Ovary (tissue), 9 donors: Measurements from ENCODE around the gene GAS6. TPM values are rescaled to one million over a fixed set of nuclear protein-coding genes. Genes with fewer than 3 reads are reported as not detected.

Source experiments
- DNase-seq, 5 donors: peaks; one replicate each; pipeline ENCODE4 v3.0.0-alpha.2; 2019 to 2020
- H3K27ac ChIP-seq, 2 donors: fragments of 200-600 bp; one replicate each; pipeline versions ENCODE4 v1.5.1 to v1.8.0; 2019 to 2022
- H3K27me3 ChIP-seq: fragments of 200-600 bp; one replicate; pipeline ENCODE4 v1.8.0; 2022
- H3K36me3 ChIP-seq: fragments of 200-600 bp; sonication (generic); one replicate; pipeline ENCODE4 v1.5.1; 2019
- H3K4me1 ChIP-seq: one replicate; pipeline ENCODE4 v1.8.1; 2013; ENCODE audit warnings: mild to moderate bottlenecking, moderate library complexity; ENCODE audit not compliant: insufficient read depth
- H3K4me3 ChIP-seq: fragments of 200-600 bp; sonication (generic); one replicate; pipeline ENCODE4 v1.5.1; 2017
- H3K9me3 ChIP-seq, 2 donors: fragments of 200-600 bp in 1 of 2; sonication (generic) in 1 of 2; one replicate each; pipeline versions ENCODE4 v1.5.1 to v1.8.1; 2013 to 2019; ENCODE audit warnings: mild to moderate bottlenecking in 1 of 2, moderate library complexity in 1 of 2
- EP300 ChIP-seq: sonication (generic); formaldehyde crosslinking; IDR thresholded peaks from one replicate; pipeline ENCODE4 v1.6.1; 2017; ENCODE audit warnings: antibody characterized with exemption
- POLR2A ChIP-seq: fragments of 450-650 bp; IDR thresholded peaks from one replicate; pipeline ENCODE4 v1.6.1; 2017; ENCODE audit warnings: antibody characterized with exemption, mild to moderate bottlenecking, moderate library complexity
- WGBS, 3 donors: extraction: QIAGEN DNeasy Blood & Tissue Kit in 1 of 3; methylation state at CpG; one replicate each; pipeline versions ENCODE4 v1.1.5 to v1.1.7; 2013 to 2017; 5-methylcytosine and 5-hydroxymethylcytosine counted together
- intact Hi-C, 4 donors: fragments of 100-400 bp; cut with DNase I; formaldehyde crosslinking; loops; one replicate each; pipeline versions ENCODE4 v1.11.0 to v1.15.1; 2022 to 2023
- polyA plus RNA-seq, 2 donors: library from polyadenylated mRNA; stranded (reverse); fragments of 200-250 nt in 1 of 2; fragments of 350-450 nt in 1 of 2; fragmentation: Illumina TruSeq in 1 of 2; extraction: RNeasy Lipid Tissue Mini Kit (QIAGEN cat#74804) in 1 of 2; gene quantifications; one replicate each; pipeline ENCODE4 v1.2.3, GENCODE V29; 2013 to 2014
- total RNA-seq, 7 donors: library from RNA; depleted of rRNA in 2 of 7; stranded (reverse); fragments of >200 nt in 2 of 7; fragmentation: NEBNext Ultra II Directional in 3 of 7; extraction: Animal tissue kit (Norgen Biotek cat#: 25700) in 3 of 7; gene quantifications; one replicate each; pipeline versions ENCODE4 v1.1.0 to v1.2.4, GENCODE V29; 2016 to 2023
- TF ChIP-seq, protein P1 (sequence below), 3 donors: fragments of 450-650 bp in 2 of 3; fragments of 200-600 bp in 1 of 3; IDR thresholded peaks; one replicate each; pipeline versions ENCODE4 v1.5.1 to v1.8.0; 2016 to 2022; ENCODE audit warnings: antibody characterized with exemption in 3 of 3, mild to moderate bottlenecking in 1 of 3
- donor health status: DM: no; HTN: no; CAD: no; lungs with moderate emphysema.
- donor health status: DM: no; HTN: no; CAD: no.
- donor health status: Bipolar disorder and iron deficiency.
- donor health status: DM: yes; HTN: yes; CAD: no.
- donor health status: DM: no; HTN: no; CAD: no.
- donor health status: DM: yes; HTN: yes; CAD: no.

The GAS6 gene
- total and polyA plus RNA-seq, 9 donors, result 44.9 to 336 (median 143) TPM

DNA sequence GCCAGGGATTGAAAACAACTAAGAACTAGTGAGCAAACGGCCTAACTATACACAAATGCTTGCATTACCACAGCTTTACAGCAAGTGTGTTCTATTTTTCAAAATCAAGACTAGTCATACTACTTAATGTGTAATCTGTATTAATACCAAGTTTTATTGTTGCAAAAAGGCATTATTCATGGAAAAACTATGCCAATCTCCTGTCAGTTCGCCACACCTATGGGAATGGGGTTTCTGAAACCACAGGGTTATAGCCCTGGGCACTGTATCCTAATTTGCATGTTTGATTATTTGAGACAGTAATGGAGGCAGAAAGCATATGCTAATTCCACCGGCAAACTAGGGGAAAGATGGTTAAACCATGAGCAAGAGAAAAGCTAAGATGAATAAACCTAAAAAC is 14.3 kb downstream of the GAS6 start:
- H3K27ac ChIP-seq, result no peak overlapping the region
- intact Hi-C loops, result no loop called here
- H3K4me1 ChIP-seq, result peaks cover 14% of the 10 kb centered on the region
- no peaks in the 10 kb centered on the region for H3K36me3 ChIP-seq
- no peak overlapping the region for H3K4me3 ChIP-seq
- no peaks in the 10 kb centered on the region for H3K27me3 ChIP-seq
- H3K9me3 ChIP-seq, result no peaks in the 10 kb centered on the region
- 89 to 92% (median 91%) methylated on average over 3 of the region's 3 CpGs for WGBS, 3 donors
- no peak for TF ChIP-seq EP300
- TF ChIP-seq POLR2A, result no peak
- TF ChIP-seq, protein P1, sequence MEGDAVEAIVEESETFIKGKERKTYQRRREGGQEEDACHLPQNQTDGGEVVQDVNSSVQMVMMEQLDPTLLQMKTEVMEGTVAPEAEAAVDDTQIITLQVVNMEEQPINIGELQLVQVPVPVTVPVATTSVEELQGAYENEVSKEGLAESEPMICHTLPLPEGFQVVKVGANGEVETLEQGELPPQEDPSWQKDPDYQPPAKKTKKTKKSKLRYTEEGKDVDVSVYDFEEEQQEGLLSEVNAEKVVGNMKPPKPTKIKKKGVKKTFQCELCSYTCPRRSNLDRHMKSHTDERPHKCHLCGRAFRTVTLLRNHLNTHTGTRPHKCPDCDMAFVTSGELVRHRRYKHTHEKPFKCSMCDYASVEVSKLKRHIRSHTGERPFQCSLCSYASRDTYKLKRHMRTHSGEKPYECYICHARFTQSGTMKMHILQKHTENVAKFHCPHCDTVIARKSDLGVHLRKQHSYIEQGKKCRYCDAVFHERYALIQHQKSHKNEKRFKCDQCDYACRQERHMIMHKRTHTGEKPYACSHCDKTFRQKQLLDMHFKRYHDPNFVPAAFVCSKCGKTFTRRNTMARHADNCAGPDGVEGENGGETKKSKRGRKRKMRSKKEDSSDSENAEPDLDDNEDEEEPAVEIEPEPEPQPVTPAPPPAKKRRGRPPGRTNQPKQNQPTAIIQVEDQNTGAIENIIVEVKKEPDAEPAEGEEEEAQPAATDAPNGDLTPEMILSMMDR (IDR thresholded peaks at IDR 0.05), result no peak
- DNase-seq, result no peak

DNA sequence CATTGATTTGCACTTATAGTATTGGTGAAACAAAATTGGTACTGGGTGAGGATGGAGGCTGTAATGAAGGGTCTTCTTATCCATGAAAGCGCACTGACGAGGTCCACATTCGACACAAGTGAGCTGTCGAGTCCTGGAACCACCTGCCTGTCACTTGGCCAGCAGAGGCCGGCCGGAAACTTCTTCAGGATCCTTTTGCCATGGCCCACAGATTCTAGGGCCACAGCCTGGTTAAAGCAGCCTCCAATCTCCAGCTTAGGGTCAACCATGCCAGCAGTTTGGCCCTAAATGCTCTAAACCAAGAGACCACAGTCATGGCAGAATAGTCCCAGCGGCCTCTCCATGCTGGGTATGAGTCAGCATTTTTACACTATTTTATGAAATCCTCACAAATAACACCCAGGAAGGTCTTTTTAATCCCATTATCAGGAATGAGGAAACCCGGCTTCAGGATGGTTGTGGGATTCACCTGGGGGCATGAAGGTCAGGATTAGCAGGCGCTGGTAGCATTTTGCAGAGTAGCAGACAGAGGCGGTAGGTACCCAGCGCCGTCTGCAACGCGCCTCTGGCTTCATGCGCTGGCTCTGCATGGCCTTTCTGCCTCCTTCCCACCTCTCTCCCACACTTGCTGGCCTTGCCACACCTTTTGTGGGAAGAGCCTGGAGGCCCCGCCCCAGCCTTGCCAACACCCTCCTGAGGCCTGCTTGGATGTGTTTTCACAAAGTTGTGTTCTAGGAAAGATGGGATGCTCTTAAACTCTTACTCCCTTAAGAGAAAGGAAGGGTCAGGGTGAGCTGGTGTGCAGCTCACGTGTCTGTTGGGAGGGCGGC is 15.2 kb downstream of the GAS6 start:
- H3K36me3 ChIP-seq, result no peaks in the 10 kb centered on the region
- H3K9me3 ChIP-seq, result no peaks in the 10 kb centered on the region
- WGBS, 3 donors, result 91 to 94% (median 93%) methylated on average over 18 of the region's 18 CpGs
- no peaks in the 10 kb centered on the region for H3K27me3 ChIP-seq
- peak in 3 of 5 donors; percentile 5 to 18 (median 6) for DNase-seq
- no peak for TF ChIP-seq EP300
- TF ChIP-seq, protein P1 (IDR thresholded peaks at IDR 0.05), result no peak
- no peak for TF ChIP-seq POLR2A
- no peak overlapping the region for H3K27ac ChIP-seq
- peaks cover 5% of the 10 kb centered on the region for H3K4me1 ChIP-seq
- H3K4me3 ChIP-seq, result no peak overlapping the region
- intact Hi-C loops, result no loop called here

- H3K36me3 ChIP-seq, result no peaks in the 10 kb centered on the region
- no peaks in the 10 kb centered on the region for H3K27me3 ChIP-seq
- DNase-seq, result peak in 2 of 5 donors; percentile 3 to 13
- peaks cover 3% of the 10 kb centered on the region for H3K4me1 ChIP-seq
- 91 to 94% (median 92%) methylated on average over 8 of the region's 8 CpGs for WGBS, 3 donors
- TF ChIP-seq, protein P1 (IDR thresholded peaks at IDR 0.05), result no peak
- no peak for TF ChIP-seq EP300
- no peak for TF ChIP-seq POLR2A
- intact Hi-C loops, result no loop called here
- H3K27ac ChIP-seq, result no peak overlapping the region
- H3K4me3 ChIP-seq, result no peak overlapping the region
- no peaks in the 10 kb centered on the region for H3K9me3 ChIP-seq
Observed at GRCh38 chr13:113848020-113848419, 15.9 kb downstream of the GAS6 start.

- H3K36me3 ChIP-seq, result no peaks in the 10 kb centered on the region
Observed at GRCh38 chr13:113846636-113847318, 17.1 kb downstream of the GAS6 start.

More at GRCh38 chr13:113846636-113847318, 17.1 kb downstream of the GAS6 start:
- no peaks in the 10 kb centered on the region for H3K4me1 ChIP-seq
- no peaks in the 10 kb centered on the region for H3K27me3 ChIP-seq
- no peak overlapping the region for H3K4me3 ChIP-seq
- no peak for TF ChIP-seq POLR2A
- TF ChIP-seq, protein P1 (IDR thresholded peaks at IDR 0.05), result no peak
- TF ChIP-seq EP300, result no peak
- DNase-seq, result peak in 3 of 5 donors; percentile 8 to 20 (median 17)
- no peak overlapping the region for H3K27ac ChIP-seq
- WGBS, 3 donors, result 91 to 96% (median 94%) methylated on average over 28 of the region's 28 CpGs
- no peaks in the 10 kb centered on the region for H3K9me3 ChIP-seq
- intact Hi-C loops, result no loop called here
